Right lobe of liver (tissue), 6 donors: ENCODE measurements around the gene CCT8L2. TPM values are rescaled to one million over a fixed set of nuclear protein-coding genes. Genes with fewer than 3 reads are reported as not detected.
"Not testable (repeated sequence)": the region's sequence is repeated elsewhere in the genome, so short reads cannot be mapped to it uniquely, and the experiment has no call there.

Source experiments
- ATAC-seq, 4 donors: fragments of 200-7000 bp; cut with Tn5 transposase; one replicate each; pipeline ENCODE4 v1.9.1; 2020; ENCODE audit warnings: mild to moderate bottlenecking in 4 of 4, moderate library complexity in 4 of 4
- DNase-seq, 3 donors: peaks; one replicate each; pipeline ENCODE4 v3.0.0-alpha.2; 2020
- H3K27ac ChIP-seq, 3 donors: fragments of 200-600 bp; one replicate each; pipeline ENCODE4 v1.8.0; 2022
- H3K27me3 ChIP-seq, 2 donors: fragments of 200-600 bp; one replicate each; pipeline ENCODE4 v1.8.0; 2022
- H3K36me3 ChIP-seq, 4 donors: fragments of 200-600 bp; sonication (generic) in 1 of 4; one replicate each; pipeline versions ENCODE4 v1.5.1 to v1.8.0; 2017 to 2022; ENCODE audit warnings: control low read depth in 1 of 4
- H3K4me1 ChIP-seq, 4 donors: fragments of 200-600 bp; sonication (generic) in 1 of 4; one replicate each; pipeline versions ENCODE4 v1.5.1 to v1.8.0; 2017 to 2022; ENCODE audit warnings: control low read depth in 1 of 4
- H3K4me3 ChIP-seq, 3 donors: fragments of 200-600 bp; one replicate each; pipeline ENCODE4 v1.8.0; 2022
- H3K9me3 ChIP-seq, 4 donors: fragments of 200-600 bp; sonication (generic) in 1 of 4; one replicate each; pipeline versions ENCODE4 v1.5.1 to v1.8.0; 2017 to 2022; ENCODE audit warnings: control low read depth in 1 of 4
- POLR2A ChIP-seq: fragments of 450-650 bp; IDR thresholded peaks from one replicate; pipeline ENCODE4 v1.6.1; 2017; ENCODE audit warnings: antibody characterized with exemption, mild to moderate bottlenecking
- WGBS: methylation state at CpG from one replicate; pipeline ENCODE4 v1.1.6; 2018; ENCODE audit warnings: low coverage, low lambda C conversion rate; ENCODE audit not compliant: insufficient coverage; ENCODE audit errors: missing lambda C conversion rate; 5-methylcytosine and 5-hydroxymethylcytosine counted together
- intact Hi-C, 2 donors: fragments of 100-400 bp; cut with DNase I; formaldehyde crosslinking; loops; one replicate each; pipeline versions ENCODE4 v1.11.2 to v1.14.1; 2022
- total RNA-seq, 6 experiments: library from RNA; depleted of rRNA in 2 of 6; stranded (reverse); fragments of >200 nt in 2 of 6; fragmentation: NEBNext Ultra II Directional in 3 of 6; extraction: Animal tissue kit (Norgen Biotek cat#: 25700) in 3 of 6; gene quantifications; one replicate each; pipeline versions ENCODE4 v1.1.0 to v1.2.4, GENCODE V29; 2016 to 2023
- TF ChIP-seq, protein P1 (sequence below), 4 donors: fragments of 200-600 bp in 3 of 4; fragments of 450-650 bp in 1 of 4; IDR thresholded peaks; one replicate each; pipeline versions ENCODE4 v1.5.1 to v1.8.0; 2016 to 2022; ENCODE audit warnings: antibody characterized with exemption in 4 of 4, mild to moderate bottlenecking in 2 of 4
- donor health status: DM: no; HTN: yes; CAD: no.
- donor health status: DM: no; HTN: no; CAD: no.
- donor health status: DM: no; HTN: no; CAD: no.
- donor health status: DM: no; HTN: yes; CAD: no.
- donor health status: DM: no; HTN: yes; CAD: no.

CCT8L2 gene
- total RNA-seq, 6 experiments from 2014 or later = not detected

DNA sequence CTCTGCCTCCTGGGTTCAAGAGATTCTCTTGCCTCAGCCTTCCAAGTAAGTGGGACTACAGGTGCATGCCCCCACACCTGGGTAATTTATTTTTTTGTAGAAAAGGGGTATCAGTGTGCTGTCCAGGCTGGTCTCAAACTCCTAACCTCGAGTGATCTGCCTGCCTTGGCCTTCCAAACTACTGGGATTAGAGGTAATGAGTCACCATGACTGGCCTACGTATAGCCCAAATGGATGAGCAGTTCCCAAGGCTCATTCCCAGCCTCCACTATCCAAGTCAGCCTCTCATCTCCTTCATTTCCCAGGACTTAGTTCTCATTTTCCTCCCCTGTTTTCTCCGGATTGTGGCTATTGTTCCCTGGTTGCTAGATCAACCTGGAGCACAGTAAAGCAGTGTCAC lies 5.6 kb downstream of the CCT8L2 start:
- ATAC-seq = no peak
- TF ChIP-seq POLR2A = no peak
- TF ChIP-seq, protein P1, sequence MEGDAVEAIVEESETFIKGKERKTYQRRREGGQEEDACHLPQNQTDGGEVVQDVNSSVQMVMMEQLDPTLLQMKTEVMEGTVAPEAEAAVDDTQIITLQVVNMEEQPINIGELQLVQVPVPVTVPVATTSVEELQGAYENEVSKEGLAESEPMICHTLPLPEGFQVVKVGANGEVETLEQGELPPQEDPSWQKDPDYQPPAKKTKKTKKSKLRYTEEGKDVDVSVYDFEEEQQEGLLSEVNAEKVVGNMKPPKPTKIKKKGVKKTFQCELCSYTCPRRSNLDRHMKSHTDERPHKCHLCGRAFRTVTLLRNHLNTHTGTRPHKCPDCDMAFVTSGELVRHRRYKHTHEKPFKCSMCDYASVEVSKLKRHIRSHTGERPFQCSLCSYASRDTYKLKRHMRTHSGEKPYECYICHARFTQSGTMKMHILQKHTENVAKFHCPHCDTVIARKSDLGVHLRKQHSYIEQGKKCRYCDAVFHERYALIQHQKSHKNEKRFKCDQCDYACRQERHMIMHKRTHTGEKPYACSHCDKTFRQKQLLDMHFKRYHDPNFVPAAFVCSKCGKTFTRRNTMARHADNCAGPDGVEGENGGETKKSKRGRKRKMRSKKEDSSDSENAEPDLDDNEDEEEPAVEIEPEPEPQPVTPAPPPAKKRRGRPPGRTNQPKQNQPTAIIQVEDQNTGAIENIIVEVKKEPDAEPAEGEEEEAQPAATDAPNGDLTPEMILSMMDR (IDR thresholded peaks at IDR 0.05) = no peak
- no peaks in the 10 kb centered on the region for H3K36me3 ChIP-seq

DNA sequence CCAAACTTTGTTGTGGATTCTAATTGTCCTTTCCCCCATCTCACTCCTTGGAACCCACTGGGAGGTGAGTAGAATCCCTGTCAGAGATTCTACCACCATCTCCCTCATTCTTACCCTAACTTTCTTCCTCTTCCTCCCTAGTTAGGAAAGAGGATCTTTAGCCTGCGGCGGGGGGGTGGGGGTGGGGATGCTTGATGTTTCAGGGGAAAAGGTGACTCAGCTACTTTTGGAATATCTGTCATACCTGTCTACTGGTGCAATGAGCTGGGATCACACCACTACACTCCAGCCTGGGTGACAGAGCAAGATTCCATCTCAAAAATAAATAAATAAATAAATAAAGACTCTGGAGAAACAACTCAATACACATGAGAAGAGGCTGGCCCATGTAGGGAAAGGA lies 6.4 kb downstream of the CCT8L2 start:
- ATAC-seq (no peak), DNase-seq (no peak)
- Histone ChIP-seq H3K27me3 (no peaks in the 10 kb centered on the region), H3K4me1 (no peaks in the 10 kb centered on the region), H3K9me3 (no peaks in the 10 kb centered on the region), H3K4me3 (no peak overlapping the region), H3K36me3 (no peaks in the 10 kb centered on the region), H3K27ac (no peak overlapping the region)
- TF ChIP-seq, protein P1 (IDR thresholded peaks at IDR 0.05) = no peak
- no peak for TF ChIP-seq POLR2A
- intact Hi-C loops = no loop called here
- 71% methylated on average over 2 of the region's 2 CpGs for WGBS

More for the DNA sequence above, 5.6 kb downstream of the CCT8L2 start:
- Histone ChIP-seq H3K4me3 (no peak overlapping the region), H3K27me3 (no peaks in the 10 kb centered on the region), H3K27ac (no peak overlapping the region), H3K4me1 (no peaks in the 10 kb centered on the region), H3K9me3 (no peaks in the 10 kb centered on the region)
- intact Hi-C loops = no loop called here
- WGBS = 37% methylated on average over 3 of the region's 3 CpGs
- DNase-seq = no peak

DNA sequence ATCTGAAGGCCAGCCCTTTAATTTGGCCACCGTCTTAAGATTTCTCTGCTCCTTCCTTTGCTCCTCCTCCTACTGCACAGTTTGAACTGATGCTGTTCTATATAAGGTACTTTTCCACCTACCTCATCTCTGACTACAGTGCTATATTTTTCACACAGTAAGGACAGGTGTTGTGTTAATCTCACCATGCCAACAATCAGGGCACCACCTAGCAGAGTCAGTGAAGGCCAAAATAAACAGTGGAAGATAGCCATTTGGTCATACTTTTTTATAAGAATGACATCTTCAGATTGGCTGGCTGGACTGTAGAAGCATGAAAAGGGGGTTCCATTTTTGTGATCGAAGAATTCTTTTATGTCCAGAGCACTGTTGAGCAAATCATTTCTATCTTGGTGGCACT lies 11.7 kb downstream of the CCT8L2 start:
- 73% methylated on average over 1 of the region's 2 CpGs for WGBS
- peak in 2 of 4 donors; percentile 38 to 58 for ATAC-seq
- H3K4me1 ChIP-seq, intact Hi-C loops, H3K4me3 ChIP-seq, H3K9me3 ChIP-seq, H3K27ac ChIP-seq, H3K36me3 ChIP-seq, H3K27me3 ChIP-seq, DNase-seq: not testable (repeated sequence)

DNA sequence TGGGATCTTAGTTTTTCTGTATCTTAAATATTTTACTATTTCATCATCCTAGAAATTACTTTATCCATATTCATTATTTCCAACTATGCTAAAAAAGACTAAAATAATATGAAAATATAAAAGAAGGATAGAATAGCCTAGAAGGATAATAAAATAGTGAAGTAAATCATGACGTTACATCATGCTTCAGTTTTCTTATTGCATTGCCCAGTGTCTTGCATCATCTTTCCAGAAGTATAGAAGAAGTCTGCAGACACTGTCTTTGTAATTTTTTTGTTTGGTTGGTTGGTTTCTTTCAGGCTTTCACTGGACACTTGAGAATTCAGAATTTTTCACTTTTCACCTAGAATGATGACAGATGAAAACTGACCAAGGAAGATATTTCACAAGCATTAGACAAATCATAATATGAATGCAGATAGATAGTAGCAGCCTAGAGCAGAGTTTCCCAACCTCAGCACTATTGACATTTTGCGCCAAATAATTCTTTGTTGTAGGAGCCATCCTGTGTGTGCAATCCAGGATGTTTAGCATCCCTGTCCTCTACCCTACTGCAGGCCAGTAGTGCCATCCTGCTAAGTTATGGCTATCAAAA lies 23.3 kb downstream of the CCT8L2 start:
- H3K4me3 ChIP-seq, H3K36me3 ChIP-seq, H3K27me3 ChIP-seq, H3K4me1 ChIP-seq, DNase-seq, H3K27ac ChIP-seq, H3K9me3 ChIP-seq, intact Hi-C loops, ATAC-seq: not testable (repeated sequence)
- 36% methylated on average over 2 of the region's 2 CpGs for WGBS

DNA sequence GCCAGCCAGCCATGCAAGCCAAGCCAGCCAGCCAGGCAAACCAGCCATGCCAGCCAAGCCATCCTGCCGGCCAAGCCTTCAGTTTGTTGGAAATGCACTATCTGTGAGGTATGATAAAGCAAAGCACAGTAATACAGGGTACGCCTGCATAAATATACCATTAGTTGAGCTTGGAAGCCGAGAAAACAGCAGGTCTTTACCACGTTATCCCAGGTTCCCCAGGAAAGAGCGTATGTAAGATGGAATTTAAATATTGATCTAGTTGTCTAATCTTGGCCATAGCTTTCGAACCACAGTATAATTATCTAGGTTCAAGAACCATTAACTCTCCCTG lies 24.2 kb downstream of the CCT8L2 start:
- 68% methylated on average over 4 of the region's 6 CpGs for WGBS
- intact Hi-C loops = no loop called here
- Histone ChIP-seq H3K9me3 (no peaks in the 10 kb centered on the region), H3K27ac (no peak overlapping the region), H3K36me3 (no peaks in the 10 kb centered on the region), H3K4me1 (no peaks in the 10 kb centered on the region), H3K27me3 (no peaks in the 10 kb centered on the region), H3K4me3 (no peak overlapping the region)
- ATAC-seq (no peak), DNase-seq (no peak)
- TF ChIP-seq POLR2A = no peak
- TF ChIP-seq, protein P1 (IDR thresholded peaks at IDR 0.05) = no peak

DNA sequence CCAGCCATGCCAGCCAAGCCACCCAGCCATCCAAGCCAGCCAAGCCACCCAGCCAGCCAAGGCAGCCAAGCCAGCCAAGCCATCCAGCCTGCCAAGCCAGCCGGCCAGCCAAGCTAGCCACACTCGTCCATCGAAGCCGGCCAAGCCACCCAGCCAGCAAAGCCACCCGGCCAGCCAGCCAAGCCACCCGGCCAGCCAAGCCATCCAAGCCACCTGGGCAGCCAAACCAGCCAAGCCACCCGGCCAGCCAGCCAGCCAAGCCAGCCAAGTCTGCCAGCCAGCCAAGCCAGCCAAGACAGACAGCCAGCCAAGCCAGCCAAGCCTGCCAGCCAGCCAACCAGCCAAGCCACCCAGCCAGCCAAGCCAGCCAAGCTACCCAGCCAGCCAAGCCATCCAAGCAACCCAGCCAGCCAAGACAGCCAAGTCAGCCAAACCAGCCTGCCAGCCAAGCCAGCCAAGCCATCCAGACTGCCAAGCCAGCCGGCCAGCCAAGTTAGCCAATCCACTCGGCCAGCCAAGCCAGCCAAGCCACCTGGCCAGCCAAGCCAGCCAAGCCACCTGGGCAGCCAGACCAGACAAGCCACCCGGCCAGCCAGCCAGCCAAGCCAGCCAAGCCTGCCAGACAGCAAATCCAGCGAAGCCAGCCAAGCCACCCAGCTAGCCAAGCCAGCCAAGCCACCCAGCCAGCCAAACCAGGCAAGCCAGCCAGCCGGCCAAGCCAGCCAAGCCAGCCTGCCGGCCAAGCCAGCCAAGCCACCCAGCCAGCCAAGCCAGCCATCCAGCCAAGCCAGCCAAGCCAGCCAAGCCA lies 24.8 kb downstream of the CCT8L2 start:
- ATAC-seq, H3K4me1 ChIP-seq, H3K27me3 ChIP-seq, intact Hi-C loops, H3K9me3 ChIP-seq, H3K36me3 ChIP-seq, DNase-seq, H3K27ac ChIP-seq, H3K4me3 ChIP-seq: not testable (repeated sequence)
- no CpG with 5 or more reads among the region's 13 CpGs for WGBS

DNA sequence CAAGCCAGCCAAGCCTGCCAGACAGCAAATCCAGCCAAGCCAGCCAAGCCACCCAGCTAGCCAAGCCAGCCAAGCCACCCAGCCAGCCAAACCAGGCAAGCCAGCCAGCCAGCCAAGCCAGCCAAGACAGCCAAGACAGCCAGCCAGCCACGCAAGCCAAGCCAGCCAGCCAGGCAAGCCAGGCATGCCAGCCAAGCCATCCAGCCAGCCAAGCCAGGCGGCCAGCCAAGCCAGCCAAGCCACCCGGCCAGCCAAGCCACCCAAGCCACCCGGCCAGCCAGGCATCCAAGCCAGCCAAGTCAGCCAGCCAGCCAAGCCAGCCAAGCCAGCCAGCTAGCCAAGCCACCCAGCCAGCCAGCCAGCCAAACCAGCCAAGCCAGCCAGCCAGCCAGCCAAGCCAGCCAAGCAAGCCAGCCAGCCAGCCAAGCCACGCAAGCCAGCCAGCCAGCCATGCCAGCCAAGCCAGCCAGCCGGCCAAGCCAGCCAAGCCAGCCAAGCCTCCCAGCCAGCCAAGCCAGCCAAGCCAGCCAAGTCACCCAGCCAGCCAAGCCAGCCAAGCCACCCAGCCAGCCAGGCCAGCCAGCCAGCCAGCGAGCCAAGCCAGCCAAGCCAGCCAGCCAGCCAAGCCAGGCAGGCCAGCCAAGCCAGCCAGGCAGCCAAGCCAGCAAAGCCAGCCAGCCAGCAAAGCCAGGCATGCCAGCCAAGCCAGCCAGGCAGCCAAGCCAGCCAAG lies 26.0 kb downstream of the CCT8L2 start:
- H3K9me3 ChIP-seq, H3K4me1 ChIP-seq, H3K27me3 ChIP-seq, intact Hi-C loops, ATAC-seq, H3K4me3 ChIP-seq, H3K36me3 ChIP-seq, H3K27ac ChIP-seq: not testable (repeated sequence)
- DNase-seq = peak in 1 of 3 donors; percentile 43
- WGBS = 57% methylated on average over 4 of the region's 7 CpGs

DNA sequence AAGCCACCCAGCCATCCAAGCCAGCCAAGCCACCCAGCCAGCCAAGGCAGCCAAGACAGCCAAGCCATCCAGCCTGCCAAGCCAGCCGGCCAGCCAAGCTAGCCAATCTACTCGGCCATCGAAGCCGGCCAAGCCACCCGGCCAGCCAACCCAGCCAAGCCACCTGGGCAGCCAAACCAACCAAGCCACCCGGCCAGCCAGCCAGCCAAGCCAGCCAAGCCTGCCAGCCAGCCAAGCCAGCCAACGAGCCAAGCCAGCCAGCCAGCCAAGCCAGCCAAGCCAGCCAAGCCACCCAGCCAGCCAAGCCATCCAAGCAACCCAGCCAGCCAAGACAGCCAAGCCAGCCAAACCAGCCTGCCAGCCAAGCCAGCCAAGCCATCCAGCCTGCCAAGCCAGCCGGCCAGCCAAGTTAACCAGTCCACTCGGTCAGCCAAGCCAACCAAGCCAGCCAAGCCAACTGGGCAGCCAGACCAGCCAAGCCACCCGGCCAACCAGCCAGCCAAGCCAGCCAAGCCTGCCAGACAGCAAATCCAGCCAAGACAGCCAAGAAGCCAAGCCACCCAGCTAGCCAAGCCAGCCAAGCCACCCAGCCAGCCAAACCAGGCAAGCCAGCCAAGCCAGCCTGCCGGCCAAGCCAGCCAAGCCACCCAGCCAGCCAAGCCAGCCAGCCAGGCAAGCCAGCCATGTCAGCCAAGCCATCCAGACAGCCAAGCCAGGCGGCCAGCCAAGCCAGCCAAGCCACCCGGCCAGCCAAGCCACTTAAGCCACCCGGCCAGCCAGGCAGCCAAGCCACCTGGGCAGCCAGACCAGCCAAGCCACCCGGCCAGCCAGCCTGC lies 26.8 kb downstream of the CCT8L2 start:
- intact Hi-C loops, ATAC-seq, H3K36me3 ChIP-seq, H3K4me3 ChIP-seq, H3K4me1 ChIP-seq, H3K27ac ChIP-seq, H3K9me3 ChIP-seq, H3K27me3 ChIP-seq: not testable (repeated sequence)
- peak in 1 of 3 donors; percentile 41 for DNase-seq
- 67% methylated on average over 8 of the region's 15 CpGs for WGBS
